HG03103 (cell line): Measurements from ENCODE around the gene TTC7B.

Experiments
- ATAC-seq: cut with Tn5 transposase; IDR thresholded peaks from one replicate; pipeline ENCODE4 v1.9.1; 2021; ENCODE audit warnings: low read depth; ENCODE audit not compliant: unreplicated experiment

The TTC7B gene

DNA sequence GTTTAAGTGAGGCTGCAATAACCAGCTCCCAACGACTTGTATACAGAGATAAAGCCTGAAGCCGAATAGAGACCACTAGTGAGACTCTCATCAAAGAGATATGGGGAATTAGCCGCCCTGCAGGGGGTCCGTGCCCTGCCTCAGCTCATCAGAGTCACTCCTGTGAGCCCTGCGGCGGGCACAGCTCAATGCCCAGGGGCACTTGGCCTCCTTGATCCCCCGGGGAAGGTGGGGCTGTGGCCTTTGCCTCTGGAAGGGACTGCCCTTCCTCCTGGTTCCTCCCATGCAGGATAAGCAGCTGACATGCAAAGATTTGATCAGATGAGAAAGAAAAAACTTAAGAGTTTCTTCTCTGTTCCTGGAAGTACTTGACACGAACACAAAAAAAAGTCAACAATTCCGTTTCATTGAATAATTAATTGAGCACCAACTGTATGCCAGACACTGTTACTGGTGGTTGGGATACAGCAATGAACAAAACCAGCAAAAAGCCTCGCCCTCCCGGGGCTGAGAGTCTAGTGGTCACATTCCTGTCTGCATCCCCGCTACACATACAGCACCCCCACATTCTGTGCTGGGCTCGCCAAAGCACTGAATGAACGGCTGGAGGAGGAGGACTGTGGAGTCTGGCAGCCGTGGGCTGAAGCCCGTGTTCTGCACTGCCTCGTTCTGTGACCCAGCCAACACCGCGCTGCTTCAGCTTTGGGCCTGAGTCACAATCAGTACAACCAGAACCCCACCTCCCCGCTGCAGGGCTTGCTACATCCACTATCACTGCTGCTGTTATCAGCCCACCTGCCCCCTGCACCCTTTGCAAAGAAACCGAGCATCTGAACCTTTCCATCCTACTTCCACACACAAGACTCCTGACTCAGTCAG, 10.3 kb downstream of the TTC7B start:
- no peak for ATAC-seq

DNA sequence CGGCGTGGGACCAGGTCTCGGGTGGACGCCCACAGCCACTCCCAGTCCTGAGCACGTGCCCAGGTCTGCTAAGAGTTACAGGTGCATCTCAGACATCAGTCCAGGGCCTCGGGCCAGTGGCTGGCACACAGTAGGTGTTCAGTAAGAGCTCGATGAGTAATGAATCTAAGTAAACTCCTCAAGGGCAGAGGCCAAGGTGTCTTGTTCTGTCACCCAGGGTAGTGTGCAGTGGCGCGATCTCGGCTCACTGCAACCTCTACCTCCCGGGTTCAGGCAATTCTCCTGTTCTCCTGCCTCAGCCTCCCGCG, 11.2 kb downstream of the TTC7B start:
- ATAC-seq = no peak

DNA sequence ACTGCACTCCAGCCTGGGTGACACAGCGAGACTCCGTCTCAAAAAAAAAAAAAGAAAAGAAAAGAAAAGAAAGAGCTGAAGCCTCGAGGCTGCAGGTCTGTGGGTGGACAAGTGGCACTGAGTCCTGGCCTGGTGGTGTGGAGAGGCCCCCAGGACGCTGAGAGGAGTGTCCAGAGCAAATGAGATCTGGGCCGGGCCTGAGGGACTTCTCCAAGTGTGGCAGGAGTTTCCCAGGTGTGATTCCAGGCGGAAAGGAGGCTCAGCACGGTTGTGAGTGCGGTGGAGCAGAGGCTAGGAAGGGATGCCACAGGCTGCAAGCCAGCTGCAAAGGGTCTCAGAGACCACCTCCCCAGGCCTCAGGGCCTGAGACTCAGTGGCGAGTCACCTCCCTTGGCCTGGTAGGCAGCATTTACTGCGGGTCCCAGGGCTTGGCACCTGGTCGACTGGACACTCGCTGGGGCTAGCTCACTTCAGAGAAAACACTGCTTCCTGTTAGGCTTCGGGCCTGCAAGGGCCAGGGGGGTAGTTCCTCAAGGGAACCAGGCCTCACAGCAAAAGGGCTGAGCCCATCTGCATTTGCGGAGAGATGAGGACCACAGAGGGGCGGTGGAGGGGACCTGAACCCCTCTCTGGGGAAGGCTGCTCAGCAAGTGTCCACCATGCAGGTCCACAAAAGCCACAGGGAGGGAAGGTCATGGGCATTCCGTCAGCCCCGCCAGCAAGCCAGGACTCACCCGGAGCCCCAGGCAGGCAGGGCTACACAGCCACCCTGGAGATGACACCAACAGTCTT, 11.7 kb downstream of the TTC7B start:
- no peak for ATAC-seq

DNA sequence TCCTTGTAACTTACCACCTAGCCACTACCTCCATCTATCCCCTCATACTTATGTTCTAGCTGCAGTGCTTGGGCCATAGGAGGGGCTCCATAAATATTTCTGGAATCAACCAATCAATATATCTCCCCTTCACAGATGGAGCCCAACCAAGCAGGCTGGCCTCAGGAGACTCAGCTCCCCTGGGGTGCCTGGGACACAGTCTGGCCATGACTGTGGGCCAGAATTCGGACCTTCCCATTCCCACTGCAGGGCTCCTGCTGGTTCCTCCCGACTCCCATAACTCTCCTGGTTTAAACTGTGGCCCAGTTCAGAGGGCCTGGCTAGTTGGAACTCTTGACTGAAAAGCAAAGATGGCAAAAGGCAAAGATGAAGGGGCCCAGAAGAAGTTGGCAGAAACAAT, 13.0 kb downstream of the TTC7B start:
- ATAC-seq = no peak

DNA sequence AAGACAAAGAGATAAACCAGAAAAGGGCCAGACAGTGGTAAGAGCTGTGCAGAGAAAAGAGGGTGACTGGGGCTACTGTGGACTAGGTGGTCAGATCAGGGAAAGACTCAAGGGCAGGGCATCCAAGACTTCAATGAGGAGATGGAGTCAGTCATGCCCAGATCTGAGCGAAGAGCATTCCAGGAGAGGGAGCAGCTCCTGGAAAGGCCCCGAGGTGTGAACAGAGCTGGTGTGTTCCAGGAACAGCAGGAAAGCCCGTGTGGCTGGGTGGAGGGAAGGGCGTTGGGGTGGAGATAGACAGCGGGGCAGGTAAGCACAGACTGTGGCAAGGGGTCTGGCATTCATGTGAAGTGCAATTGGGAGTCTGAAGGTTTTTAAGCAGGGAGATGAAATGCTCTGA, 16.8 kb downstream of the TTC7B start:
- ATAC-seq = no peak

DNA sequence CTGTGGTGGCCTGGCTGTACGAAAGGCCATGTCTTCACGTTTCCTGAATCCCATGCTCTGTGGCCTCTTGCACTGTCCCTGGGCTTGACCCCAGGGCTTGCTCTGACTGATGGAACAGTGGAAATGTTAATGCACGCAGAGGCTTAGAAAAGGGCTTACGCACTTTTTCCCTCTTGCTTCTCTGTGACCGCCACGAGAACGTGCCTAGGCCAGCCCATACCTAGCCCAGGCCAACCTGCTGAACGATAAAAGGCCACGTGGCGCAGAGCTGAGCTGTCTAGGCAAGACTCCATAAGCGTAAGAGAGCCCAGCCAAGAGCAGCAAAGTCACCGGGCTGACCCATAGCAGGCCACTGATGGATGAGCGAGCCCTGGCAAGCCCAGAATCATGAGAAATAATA, 18.3 kb downstream of the TTC7B start:
- no peak for ATAC-seq

DNA sequence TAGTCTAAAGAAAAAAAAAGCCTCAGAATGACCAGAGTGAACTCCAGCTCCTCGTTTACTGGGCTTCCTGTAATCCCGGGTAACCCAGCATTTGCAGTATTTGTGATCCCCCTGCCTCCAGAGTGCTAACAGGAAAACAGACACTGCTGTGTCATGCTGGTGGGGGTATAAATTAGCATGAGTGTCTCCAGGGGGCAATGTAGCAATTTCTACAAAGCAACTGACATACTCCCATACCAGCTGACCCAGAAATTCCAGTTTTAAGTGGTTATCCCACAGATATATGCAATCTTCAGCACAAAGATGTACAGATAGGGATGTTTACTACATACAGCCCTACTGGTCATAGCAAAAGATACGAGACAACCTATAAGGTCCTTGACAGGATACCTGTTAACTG, 18.8 kb downstream of the TTC7B start:
- no peak for ATAC-seq

DNA sequence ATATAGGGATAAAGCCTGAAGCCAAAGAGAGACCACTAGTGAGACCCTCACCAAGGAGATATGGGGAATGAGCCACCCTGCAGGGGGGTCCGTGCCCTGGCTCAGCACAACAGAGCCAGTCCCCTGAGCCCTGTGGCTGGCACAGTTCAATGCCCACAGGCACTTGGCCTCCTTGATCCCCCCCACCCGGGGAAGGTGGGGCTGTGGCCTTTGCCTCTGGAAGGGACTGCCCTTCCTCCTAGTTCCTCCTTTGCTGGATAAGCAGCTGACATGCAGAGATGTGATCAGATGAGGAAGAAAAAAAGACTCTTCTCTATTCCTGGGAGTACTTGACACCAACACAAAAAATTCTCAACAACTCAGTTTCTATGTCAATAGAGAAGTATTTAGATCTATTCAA, 19.9 kb downstream of the TTC7B start:
- no peak for ATAC-seq

DNA sequence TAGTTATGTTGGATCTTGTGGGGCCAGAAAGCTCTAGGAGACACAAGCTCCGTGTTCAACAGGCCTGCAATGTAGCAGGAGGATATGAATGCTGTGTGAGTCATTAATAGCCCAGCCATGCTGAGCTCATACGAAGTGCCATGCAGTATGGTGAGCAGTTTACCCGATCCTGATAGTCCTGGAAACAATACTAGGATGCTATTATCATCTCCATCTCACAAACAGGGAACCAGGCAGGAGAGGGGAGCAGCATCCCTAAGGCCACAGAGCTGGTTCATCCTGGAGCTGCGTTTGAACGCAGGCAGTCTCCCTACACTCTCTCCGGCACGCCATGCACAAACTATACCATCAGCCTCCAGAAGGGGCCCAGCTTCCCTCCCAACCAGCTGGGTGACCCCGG, 20.5 kb downstream of the TTC7B start:
- no peak for ATAC-seq

DNA sequence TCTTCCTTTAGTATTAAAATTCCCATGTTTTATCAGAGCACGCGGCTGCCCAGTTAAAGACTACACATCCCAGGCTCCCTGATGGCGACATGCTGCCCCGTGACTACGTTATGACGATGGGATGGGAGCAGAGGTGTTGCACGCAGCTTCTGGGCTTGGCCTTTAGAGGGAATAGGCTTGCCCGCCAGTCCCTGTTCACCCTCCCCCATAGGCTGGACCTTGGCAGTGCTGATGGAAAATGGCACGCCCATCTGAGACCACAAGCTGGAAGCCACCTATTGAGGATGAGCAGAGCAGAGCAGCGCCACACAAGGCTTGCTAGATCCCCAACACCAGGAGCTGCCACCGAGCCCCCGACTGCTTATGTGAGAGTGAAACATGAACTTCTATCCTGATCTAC, 24.7 kb downstream of the TTC7B start:
- ATAC-seq = no peak

DNA sequence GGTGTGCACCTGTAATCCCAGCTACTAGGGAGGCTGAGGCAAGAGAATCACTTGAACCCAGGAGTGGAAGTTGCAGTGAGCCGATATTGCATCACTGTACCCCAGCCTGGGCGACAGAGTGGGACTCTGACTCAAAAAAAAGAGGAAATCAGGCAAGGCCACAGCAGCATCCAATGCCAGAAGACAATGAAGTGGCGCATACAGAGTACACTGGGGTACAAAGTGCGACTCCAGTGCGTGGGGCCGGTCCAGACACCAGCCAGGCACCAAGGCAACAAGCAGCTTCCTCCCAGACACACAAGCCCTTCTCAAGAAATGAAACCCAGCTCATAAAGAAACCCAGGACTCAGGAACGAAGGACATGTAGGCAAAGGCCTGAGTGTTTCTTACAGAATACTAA, 28.2 kb downstream of the TTC7B start:
- no peak for ATAC-seq

DNA sequence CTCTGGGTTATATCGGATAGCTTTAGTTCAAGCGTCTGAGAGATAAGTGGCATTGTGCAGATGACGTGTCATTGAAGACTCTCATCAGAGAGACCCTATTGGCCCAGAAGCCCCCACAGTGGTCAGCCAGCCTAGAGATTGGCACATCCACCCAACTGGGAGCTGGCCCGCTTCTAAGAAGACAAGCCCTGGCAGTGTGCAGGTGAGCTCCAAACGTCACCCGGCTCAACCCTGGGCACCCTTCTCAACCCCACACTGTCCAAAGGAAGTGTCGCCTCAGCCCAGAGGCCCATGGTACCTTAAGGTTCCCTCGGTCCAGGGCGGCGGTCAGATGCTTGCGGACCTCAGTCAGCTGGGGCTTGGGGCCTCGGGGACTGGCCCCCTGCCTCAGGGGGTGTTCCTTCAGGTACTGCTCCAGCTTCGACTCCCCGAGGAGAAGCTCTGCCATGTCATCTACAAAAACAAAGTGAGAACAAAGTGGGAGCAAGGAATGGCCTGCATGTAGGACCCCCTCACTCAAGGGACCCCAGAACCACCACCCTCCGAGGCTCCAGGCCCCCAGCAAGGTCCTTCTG, 30.3 kb downstream of the TTC7B start:
- ATAC-seq = no peak

DNA sequence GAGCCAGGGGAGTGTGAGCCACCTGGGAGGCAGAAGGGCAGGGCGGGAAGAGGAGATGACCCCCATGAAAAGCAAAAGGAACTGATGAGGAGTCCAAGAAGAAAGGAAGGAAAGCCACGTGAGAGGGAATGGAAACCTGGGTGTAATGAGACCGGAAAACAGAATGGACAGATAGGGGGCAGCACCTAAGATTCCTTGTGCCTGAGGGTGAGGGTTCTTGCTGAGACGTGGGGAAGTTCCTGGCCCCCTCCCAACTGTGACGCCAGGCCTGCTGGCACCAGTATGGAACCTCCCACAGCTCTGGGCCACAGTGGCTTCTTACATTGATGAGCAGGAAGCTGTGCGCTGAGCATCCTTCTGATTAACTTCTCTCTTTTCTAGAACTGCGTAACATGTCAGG, 30.8 kb downstream of the TTC7B start:
- ATAC-seq = no peak

DNA sequence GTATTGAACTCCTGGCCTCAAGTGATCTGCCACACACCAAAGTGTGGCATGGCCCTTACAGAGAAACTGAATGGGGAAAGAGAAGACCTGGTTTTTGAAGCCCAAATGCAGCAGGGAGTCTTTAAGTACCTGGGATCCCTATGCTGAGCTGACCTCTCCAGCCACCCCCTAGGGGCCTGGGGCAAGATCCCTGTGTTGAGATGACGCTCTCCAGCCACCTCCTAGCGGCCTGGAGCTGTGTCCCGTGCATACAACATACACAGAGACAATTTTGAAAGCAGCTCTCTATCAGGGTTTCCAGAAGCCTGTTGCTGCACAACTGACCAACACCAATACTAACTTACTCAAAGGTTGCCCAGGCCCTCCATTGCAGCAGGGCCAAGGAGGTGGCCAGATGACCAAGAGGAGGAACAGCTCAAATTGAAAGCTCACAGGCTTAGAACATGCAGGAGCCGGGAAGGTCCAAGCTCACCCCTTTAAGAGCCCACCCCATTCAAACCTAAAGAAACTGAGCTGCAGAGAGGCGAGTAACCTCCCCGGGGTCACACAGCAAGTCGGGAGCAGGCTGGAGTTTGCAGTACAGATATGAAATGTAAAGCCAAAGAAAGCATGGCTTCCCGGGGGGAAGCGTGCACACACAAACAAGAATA, 31.5 kb downstream of the TTC7B start:
- ATAC-seq = no peak

DNA sequence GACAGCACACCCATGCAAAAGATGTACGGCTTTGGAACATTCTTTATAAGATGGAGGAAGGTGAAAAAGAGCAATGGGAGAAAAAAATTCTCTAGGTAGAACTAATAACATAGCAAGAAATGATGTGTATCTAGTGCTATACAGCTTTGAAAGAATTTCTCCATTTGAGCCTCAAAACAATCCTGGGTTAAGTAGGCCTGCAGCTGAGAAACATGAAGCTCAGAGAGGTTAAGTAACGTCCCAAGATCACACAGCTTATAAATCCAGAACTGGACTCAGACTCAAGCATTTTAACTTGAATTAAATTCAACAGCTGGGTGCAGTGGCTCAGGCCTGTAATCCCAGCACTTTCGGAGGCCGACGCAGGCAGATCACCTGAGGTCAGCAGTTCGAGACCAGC, 32.9 kb downstream of the TTC7B start:
- ATAC-seq = no peak

DNA sequence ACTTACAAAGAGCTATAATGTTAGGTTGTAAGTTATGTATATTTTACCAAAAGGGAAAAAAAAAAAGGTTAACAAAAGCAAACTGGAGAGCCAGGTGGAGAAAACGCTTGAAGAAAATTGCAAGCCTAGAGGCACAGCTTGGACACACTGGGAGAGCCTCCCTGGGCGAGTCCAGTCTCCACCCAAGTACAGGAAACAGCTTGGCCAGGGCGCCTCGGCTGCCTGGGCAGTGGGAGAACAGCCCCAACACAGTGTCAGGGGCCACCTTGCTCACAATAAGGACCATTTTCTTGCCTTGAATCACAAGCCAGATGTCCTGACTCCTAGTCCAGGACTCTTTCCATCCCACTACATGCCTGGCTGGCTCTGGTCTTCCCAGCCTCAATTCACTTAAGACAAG, 33.3 kb downstream of the TTC7B start:
- ATAC-seq = no peak

DNA sequence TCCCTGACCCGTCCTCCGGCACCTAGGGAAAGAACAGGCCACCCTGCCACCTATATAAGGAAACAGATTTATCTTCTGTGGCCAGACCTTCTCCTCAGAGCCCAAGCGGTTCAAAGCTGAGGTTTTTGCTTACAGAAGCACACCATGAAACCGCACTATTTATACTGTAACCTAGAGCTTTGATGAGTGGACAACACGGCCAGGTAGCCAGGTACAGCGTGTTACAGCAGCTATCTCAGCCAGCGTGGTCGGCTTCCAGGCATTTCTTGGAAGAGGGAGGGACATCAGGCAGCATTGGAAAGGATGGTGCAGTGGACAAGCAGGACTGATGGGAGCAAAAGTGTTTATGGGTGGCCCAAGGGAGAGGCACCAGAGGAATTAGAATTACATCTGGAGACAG, 34.4 kb downstream of the TTC7B start:
- no peak for ATAC-seq

DNA sequence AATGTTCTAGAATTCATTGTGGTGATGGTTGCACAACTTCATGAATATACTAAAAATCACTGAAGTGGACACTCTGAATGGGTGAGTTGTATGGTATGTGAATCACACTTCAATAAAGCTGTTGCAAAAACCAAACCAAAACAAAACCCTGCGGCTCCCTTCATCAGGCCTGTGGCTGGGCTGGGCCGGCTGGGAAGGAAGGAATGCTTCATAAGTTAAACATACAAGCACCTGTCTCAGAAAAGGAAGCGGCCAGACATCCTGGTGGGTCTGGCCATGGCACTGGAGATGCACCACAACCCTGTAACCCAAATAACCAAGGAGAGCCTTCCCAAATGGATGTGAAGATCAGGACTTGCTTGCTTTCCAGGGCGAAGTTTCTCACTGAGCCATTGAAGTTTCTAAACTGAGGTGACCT, 34.9 kb downstream of the TTC7B start:
- no peak for ATAC-seq

DNA sequence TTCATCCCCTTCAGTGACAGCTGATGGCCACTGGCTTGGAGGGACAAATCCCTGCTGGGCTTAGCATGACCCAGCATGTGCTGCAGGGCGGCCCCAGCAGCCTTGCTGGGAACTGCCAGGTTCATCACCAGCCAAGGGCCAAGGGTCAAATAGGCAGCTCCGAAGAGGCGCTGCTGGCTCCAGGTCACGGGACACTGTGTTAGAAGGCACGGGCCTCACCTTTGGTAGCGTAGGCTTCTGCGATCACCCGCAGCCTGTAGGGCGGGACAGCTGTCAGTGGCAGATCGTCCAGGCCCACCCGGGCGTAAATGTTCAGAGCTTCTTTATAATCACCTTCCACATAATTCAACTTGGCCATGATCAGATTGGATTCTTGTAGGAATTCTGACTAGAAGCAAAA, 35.7 kb downstream of the TTC7B start:
- no peak for ATAC-seq

DNA sequence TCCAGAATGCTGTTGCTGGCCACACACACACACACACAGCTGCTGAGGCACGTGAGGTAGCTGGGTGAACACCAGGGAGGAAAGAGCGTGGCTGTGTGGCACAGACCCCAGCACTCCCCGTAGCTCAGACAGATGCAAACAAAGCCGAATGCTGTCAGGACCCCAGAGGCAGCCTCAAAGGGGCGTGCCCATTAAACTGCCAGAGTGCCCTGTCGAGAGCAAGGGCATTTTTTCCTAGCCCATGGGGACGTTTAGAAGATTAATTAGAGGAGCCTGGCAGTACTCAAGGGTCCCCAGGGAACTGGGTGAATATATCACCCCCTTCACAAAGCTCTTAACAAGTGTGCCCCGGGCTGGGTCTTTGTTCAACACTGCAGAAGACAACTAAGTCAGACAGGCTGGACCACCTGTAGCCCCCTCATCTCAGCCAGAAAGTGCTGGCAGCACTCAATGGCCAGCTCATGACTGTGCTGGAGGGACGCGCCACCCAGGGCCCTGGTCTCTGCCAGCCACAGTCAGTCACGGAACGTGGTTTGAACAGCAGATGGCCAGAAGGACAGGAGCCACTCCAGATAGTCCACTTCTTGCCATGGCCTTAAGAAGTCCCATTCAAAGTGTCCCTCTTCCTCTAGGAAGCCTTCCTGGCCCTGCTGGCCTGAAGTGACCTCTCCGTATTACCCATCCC, 37.5 kb downstream of the TTC7B start:
- no peak for ATAC-seq
